SK-N-SH (cell line): ENCODE data around the gene CKAP2L. TPM values are rescaled to one million over a fixed set of nuclear protein-coding genes. Genes with fewer than 3 reads are reported as not detected.
A peak's percentile ranks its signal among the peaks of the same experiment; 100 is the strongest.

Experiments
- CTCF ChIA-PET: fragments of 300-600, 350-600 bp; formaldehyde crosslinking; extraction: SDS; loops from one replicate; lab custom pipeline; 2021; lab: Yijun Ruan, JAX
- POLR2A ChIA-PET: fragments of 350-600 bp; sonication (Branson Sonifier 250); formaldehyde crosslinking; extraction: SDS; loops from one replicate; lab custom pipeline; 2020; ENCODE audit warnings: antibody characterized with exemption, inconsistent platforms; lab: Yijun Ruan, JAX
- DNase-seq: peaks from one replicate; pipeline ENCODE4 v3.0.0; 2012
- H2AFZ ChIP-seq: fragments of 200-600 bp; sonication (generic); 2 replicates; pipeline ENCODE4 v1.8.1; 2016; ENCODE audit warnings: antibody characterized with exemption, mild to moderate bottlenecking, low read depth
- H3F3A ChIP-seq: fragments of 200-600 bp; sonication (generic); replicated peaks from 2 replicates; pipeline ENCODE3; 2016; ENCODE audit warnings: antibody characterized with exemption, mild to moderate bottlenecking; ENCODE audit not compliant: insufficient read depth
- H3K27ac ChIP-seq, 2 experiments: fragments of 200-500 bp in 1 of 2; fragments of 200-600 bp in 1 of 2; sonication (Bioruptor generic) in 1 of 2; sonication (generic), shearing (Covaris generic) in 1 of 2; 2 replicates each; pipeline versions ENCODE4 v1.5.1 to v1.6.1; 2014 to 2016; ENCODE audit warnings: low read depth in 2 of 2, inconsistent platforms in 1 of 2, low read length in 1 of 2, mild to moderate bottlenecking in 1 of 2, mixed read lengths in 1 of 2
- H3K27me3 ChIP-seq: fragments of 200-600 bp; sonication (generic), shearing (Covaris generic); 2 replicates; pipeline ENCODE4 v1.6.1; 2016; ENCODE audit warnings: mixed run types; ENCODE audit not compliant: insufficient read depth
- H3K36me3 ChIP-seq, 2 experiments: fragments of 200-500 bp in 1 of 2; fragments of 200-600 bp in 1 of 2; sonication (Bioruptor generic) in 1 of 2; sonication (generic) in 1 of 2; replicated peaks in 1 of 2; 2 replicates each; pipeline versions ENCODE3 to v1.5.1; 2014 to 2016; ENCODE audit warnings: low read length in 1 of 2, mild to moderate bottlenecking in 1 of 2; ENCODE audit not compliant: insufficient read depth in 2 of 2, control insufficient read depth in 1 of 2
- H3K4me1 ChIP-seq, 2 experiments: fragments of 200-500 bp in 1 of 2; fragments of 200-600 bp in 1 of 2; sonication (Bioruptor generic) in 1 of 2; sonication (generic), shearing (Covaris generic) in 1 of 2; 2 replicates each; pipeline versions ENCODE4 v1.5.1 to v1.6.1; 2014 to 2016; ENCODE audit warnings: low read depth in 1 of 2, low read length in 1 of 2, mixed run types in 1 of 2; ENCODE audit not compliant: insufficient read depth in 2 of 2, control insufficient read depth in 1 of 2
- H3K4me2 ChIP-seq: fragments of 200-600 bp; sonication (generic), shearing (Covaris generic); 2 replicates; pipeline ENCODE4 v1.6.1; 2017; ENCODE audit warnings: mixed run types
- H3K4me3 ChIP-seq, 2 experiments: fragments of 200-500 bp in 1 of 2; fragments of 200-600 bp in 1 of 2; sonication (Bioruptor generic) in 1 of 2; sonication (generic), shearing (Covaris generic) in 1 of 2; 2 replicates each; pipeline versions ENCODE4 v1.5.1 to v1.8.1; 2014 to 2016; ENCODE audit warnings: low read depth in 2 of 2, inconsistent platforms in 1 of 2, low read length in 1 of 2, mild to moderate bottlenecking in 1 of 2, mixed read lengths in 1 of 2, moderate library complexity in 1 of 2
- H3K79me2 ChIP-seq: fragments of 200-600 bp; sonication (generic); 2 replicates; pipeline ENCODE4 v1.8.1; 2017; ENCODE audit warnings: mild to moderate bottlenecking; ENCODE audit not compliant: insufficient read depth
- H3K9ac ChIP-seq: fragments of 200-600 bp; sonication (generic); 2 replicates; pipeline ENCODE4 v1.6.1; 2017; ENCODE audit warnings: mixed run types
- H3K9me2 ChIP-seq: fragments of 200-600 bp; sonication (generic); 2 replicates; pipeline ENCODE4 v1.6.1; 2017; ENCODE audit warnings: mixed run types
- H3K9me3 ChIP-seq: fragments of 200-600 bp; sonication (generic); 2 replicates; pipeline ENCODE4 v1.6.1; 2017; ENCODE audit warnings: mixed run types, mild to moderate bottlenecking, moderate library complexity
- H4K20me1 ChIP-seq: fragments of 200-600 bp; sonication (generic); 2 replicates; pipeline ENCODE4 v1.6.1; 2017; ENCODE audit warnings: mild to moderate bottlenecking, mixed run types; ENCODE audit not compliant: insufficient read depth
- CHD2 ChIP-seq: fragments of 150-350 bp; IDR thresholded peaks from 2 replicates; pipeline ENCODE4 v1.6.1; 2018; ENCODE audit warnings: low read length; ENCODE audit not compliant: partially characterized antibody
- ELF1 ChIP-seq: IDR thresholded peaks from 2 replicates; pipeline ENCODE4 v1.4.0; 2012
- EZH2phosphoT487 ChIP-seq: fragments of 200-600 bp; sonication (generic); IDR thresholded peaks from 2 replicates; pipeline ENCODE4 v1.6.1; 2017; ENCODE audit warnings: low read depth, mixed run types, mild to moderate bottlenecking, antibody characterized with exemption, moderate library complexity, borderline replicate concordance
- FOSL2 ChIP-seq: IDR thresholded peaks from 2 replicates; pipeline ENCODE4 v1.4.0; 2012; ENCODE audit warnings: low read depth, mild to moderate bottlenecking, moderate library complexity, borderline replicate concordance
- FOXM1 ChIP-seq: IDR thresholded peaks from 2 replicates; pipeline ENCODE4 v1.4.0; 2012; ENCODE audit warnings: low read depth, mild to moderate bottlenecking
- GATA2 ChIP-seq: sonication (generic); formaldehyde crosslinking; IDR thresholded peaks from 2 replicates; pipeline ENCODE4 v1.5.0; 2020; ENCODE audit warnings: mild to moderate bottlenecking, missing genetic modification reagents
- JUND ChIP-seq: IDR thresholded peaks from 2 replicates; pipeline ENCODE4 v1.4.0; 2012
- PBX3 ChIP-seq: IDR thresholded peaks from 2 replicates; pipeline ENCODE4; 2012
- RXRA ChIP-seq: IDR thresholded peaks from 2 replicates; pipeline ENCODE4 v1.4.0; 2012; ENCODE audit warnings: low read depth, mild to moderate bottlenecking, borderline replicate concordance
- SIN3A ChIP-seq: IDR thresholded peaks from 2 replicates; pipeline ENCODE4 v1.6.1; 2012; ENCODE audit warnings: low read depth, mild to moderate bottlenecking, low read length, moderate library complexity, borderline replicate concordance
- SMC3 ChIP-seq: IDR thresholded peaks from 2 replicates; pipeline ENCODE4 v1.6.1; 2012; ENCODE audit warnings: low read depth, low read length, improper control_type of control experiment
- TAF1 ChIP-seq: IDR thresholded peaks from 2 replicates; pipeline ENCODE4 v1.6.1; 2012; ENCODE audit warnings: low read depth, mild to moderate bottlenecking, low read length, moderate library complexity, borderline replicate concordance
- WGBS: methylation state at CpG from one replicate; pipeline ENCODE4 v1.1.6; 2017; ENCODE audit warnings: low lambda C conversion rate; 5-methylcytosine and 5-hydroxymethylcytosine counted together
- polyA plus RNA-seq, 3 experiments: library from polyadenylated mRNA; depleted of rRNA; stranded (reverse); fragments of >200 nt; gene quantifications; 2 replicates each; pipeline ENCODE4 v1.2.3, GENCODE V29; 2012
- TF ChIP-seq, protein P1 (sequence below): fragments of 150-350 bp; IDR thresholded peaks from 2 replicates; pipeline ENCODE4 v1.6.1; 2017; ENCODE audit warnings: antibody characterized with exemption, low read length, low read depth, borderline replicate concordance

Gene CKAP2L
- polyA plus RNA-seq, 1 of the 3 experiments (the other 2 are of a cell fraction): 2.9 TPM

GRCh38 chr2:112714836-112715631, 49.4 kb downstream of the CKAP2L start:
- no peaks in the 10 kb centered on the region for H3K9me3 ChIP-seq
- ChIA-PET POLR2A (no interaction called here), CTCF (interaction anchor here (0.9 kb wide), 1 partner anchor 12 kb away, joined by 5 read pairs; no protein-coding TSS in a partner anchor)
- no peak overlapping the region for H3K9ac ChIP-seq
- no peaks in the 10 kb centered on the region for H4K20me1 ChIP-seq
- no peaks in the 10 kb centered on the region for H3K9me2 ChIP-seq
- H3F3A ChIP-seq: no peaks in the 10 kb centered on the region
- no peak overlapping the region for H2AFZ ChIP-seq
- H3K27ac ChIP-seq: no peak overlapping the region
- WGBS: 54% methylated on average over 7 of the region's 7 CpGs
- TF ChIP-seq FOSL2: peak; percentile 42; the same call in 1 of the 2 replicates
- no peak for TF ChIP-seq PBX3
- H3K4me2 ChIP-seq: no peak overlapping the region
- H3K27me3 ChIP-seq: no peaks in the 10 kb centered on the region; the same call in 1 of the 2 replicates
- H3K79me2 ChIP-seq: no peaks in the 10 kb centered on the region
- DNase-seq: no peak
- no peaks in the 10 kb centered on the region for H3K4me1 ChIP-seq
- H3K36me3 ChIP-seq: no peaks in the 10 kb centered on the region
- H3K4me3 ChIP-seq: no peak overlapping the region

DNA sequence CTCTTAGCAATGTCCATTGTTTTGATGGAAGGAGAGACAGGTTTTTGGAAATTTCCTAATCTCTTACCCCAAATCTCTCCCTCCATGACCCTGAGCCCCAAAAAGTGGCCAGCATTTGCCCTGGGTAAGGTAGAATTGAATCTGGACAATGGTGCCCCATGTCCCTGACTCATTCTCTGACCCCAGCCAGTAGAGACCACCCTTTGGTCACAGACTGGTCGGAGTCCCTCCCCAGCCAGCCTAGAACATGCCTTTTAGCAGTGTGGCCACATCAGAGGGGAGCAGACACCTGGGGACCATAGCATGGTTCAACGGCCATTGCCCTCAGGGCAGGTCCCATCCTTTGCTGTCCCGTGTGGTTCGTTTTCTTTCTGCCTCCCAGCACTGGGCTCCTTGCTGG, 50.1 kb downstream of the CKAP2L start:
- H2AFZ ChIP-seq: no peak overlapping the region
- H3K27ac ChIP-seq: no peak overlapping the region
- ChIA-PET CTCF (no interaction called here), POLR2A (no interaction called here)
- no peak for DNase-seq
- no peaks in the 10 kb centered on the region; the same call in 1 of the 2 replicates for H3K27me3 ChIP-seq
- 93% methylated on average over 3 of the region's 4 CpGs for WGBS
- no peaks in the 10 kb centered on the region for H4K20me1 ChIP-seq
- H3F3A ChIP-seq: no peaks in the 10 kb centered on the region
- no peaks in the 10 kb centered on the region for H3K9me3 ChIP-seq
- no peaks in the 10 kb centered on the region for H3K9me2 ChIP-seq
- no peaks in the 10 kb centered on the region for H3K36me3 ChIP-seq
- no peak overlapping the region for H3K9ac ChIP-seq
- H3K4me2 ChIP-seq: no peak overlapping the region
- no peaks in the 10 kb centered on the region for H3K4me1 ChIP-seq
- no peak overlapping the region for H3K4me3 ChIP-seq
- H3K79me2 ChIP-seq: no peaks in the 10 kb centered on the region
- TF ChIP-seq CHD2: no peak
- TF ChIP-seq SIN3A: no peak
- no peak for TF ChIP-seq RXRA
- TF ChIP-seq GATA2 (CRISPR knock-in tag): no peak
- TF ChIP-seq SMC3: no peak
- TF ChIP-seq, protein P1, sequence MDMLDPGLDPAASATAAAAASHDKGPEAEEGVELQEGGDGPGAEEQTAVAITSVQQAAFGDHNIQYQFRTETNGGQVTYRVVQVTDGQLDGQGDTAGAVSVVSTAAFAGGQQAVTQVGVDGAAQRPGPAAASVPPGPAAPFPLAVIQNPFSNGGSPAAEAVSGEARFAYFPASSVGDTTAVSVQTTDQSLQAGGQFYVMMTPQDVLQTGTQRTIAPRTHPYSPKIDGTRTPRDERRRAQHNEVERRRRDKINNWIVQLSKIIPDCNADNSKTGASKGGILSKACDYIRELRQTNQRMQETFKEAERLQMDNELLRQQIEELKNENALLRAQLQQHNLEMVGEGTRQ: no peak
- TF ChIP-seq FOSL2: no peak
- TF ChIP-seq ELF1: no peak
- TF ChIP-seq FOXM1: no peak
- TF ChIP-seq JUND: no peak
- no peak for TF ChIP-seq TAF1
- TF ChIP-seq EZH2phosphoT487: no peak
